ENCODE data around the gene TECPR1. TPM values are rescaled to one million over a fixed set of nuclear protein-coding genes. Genes with fewer than 3 reads are reported as not detected.

Gene TECPR1
- total and polyA plus RNA-seq, 2 of the 8 experiments (the other 6 are each of a cell fraction or from before 2014, with no cell fraction given): 1.3 to 11.1 TPM

GRCh38 chr7:98254516-98254915, 2.5 kb upstream of the TECPR1 start:
- no peak overlapping the region for H2BK12ac ChIP-seq (ENCODE audit: low read depth, low read length)
- no peaks in the 10 kb centered on the region for H3K27me3 ChIP-seq (replicated peaks in 1 of 4; ENCODE audit: control insufficient read depth in 3 of 4, extremely low read depth in 1 of 4, insufficient read depth in 3 of 4, low read length in 3 of 4)
- TF ChIP-seq CHD2 (IDR thresholded peaks at IDR 0.05; ENCODE audit: low read length): no peak
- no peak for TF ChIP-seq SUZ12 (IDR thresholded peaks at IDR 0.05; ENCODE audit: low read length)
- TF ChIP-seq POLR2A (IDR thresholded peaks at IDR 0.05; ENCODE audit: control extremely low read depth in 1 of 2, low read depth in 2 of 2, low read length in 2 of 2): no peak
- TF ChIP-seq KDM1A (IDR thresholded peaks at IDR 0.05; ENCODE audit: borderline replicate concordance, low read length): no peak
- no peak for TF ChIP-seq TBP (IDR thresholded peaks at IDR 0.05; ENCODE audit: low read depth, low read length)
- no peak for TF ChIP-seq KDM5A (IDR thresholded peaks at IDR 0.05; ENCODE audit: low read length)
- no peak for TF ChIP-seq TCF12 (IDR thresholded peaks at IDR 0.05; ENCODE audit: low read depth, low read length)
- TF ChIP-seq ZNF274 (IDR thresholded peaks at IDR 0.05; ENCODE audit: borderline replicate concordance, extremely low read depth, low read length): no peak
- TF ChIP-seq CBX8 (IDR thresholded peaks at IDR 0.05; ENCODE audit: borderline replicate concordance, low read depth, low read length): no peak
- TF ChIP-seq EZH2 (IDR thresholded peaks at IDR 0.05; ENCODE audit: low read depth, low read length, severe bottlenecking): no peak
- TF ChIP-seq SIX5 (IDR thresholded peaks at IDR 0.05; ENCODE audit: low read depth, low read length): no peak
- TF ChIP-seq SIN3A (conservative IDR thresholded peaks at IDR 0.05 in 1 of 2, IDR thresholded peaks at IDR 0.05 in 1 of 2; ENCODE audit: low read depth in 1 of 2, low read length in 2 of 2): no peak
- TF ChIP-seq CHD1 (IDR thresholded peaks at IDR 0.05; ENCODE audit: low read depth, low read length): no peak
- CTCF ChIA-PET (ENCODE audit: partially characterized antibody): interaction anchor here (1.0 to 1.6 kb wide), 3 partner anchors 13 to 233 kb away, joined by 3 to 4 read pairs (median 3); no protein-coding TSS in a partner anchor
- no peak overlapping the region for H3K27ac ChIP-seq (ENCODE audit: low read depth, low read length)
- peaks cover 0 to 2% (median 0%) of the 10 kb centered on the region in 4 experiments; a peak in 4 of 8 replicates for H3K36me3 ChIP-seq (ENCODE audit: control insufficient read depth in 2 of 4, insufficient read depth in 4 of 4, low read length in 3 of 4)
- H3K79me1 ChIP-seq (ENCODE audit: low read depth, low read length): no peaks in the 10 kb centered on the region; the same call in 1 of the 2 replicates
- FAIRE-seq: no peak
- H3K4me2 ChIP-seq (ENCODE audit: insufficient read depth in 1 of 2, low read depth in 2 of 2, low read length in 2 of 2): no peak overlapping the region
- no peak overlapping the region for H2BK5ac ChIP-seq (ENCODE audit: low read depth, low read length)
- H3K23ac ChIP-seq (ENCODE audit: insufficient read length): no peak overlapping the region
- DNase-seq (ENCODE audit: low read depth in 1 of 2, low spot score in 2 of 2): no peak
- peaks cover 0 to 7% of the 10 kb centered on the region in 2 experiments; a peak in 1 of 4 replicates for H3K79me2 ChIP-seq (ENCODE audit: control insufficient read depth in 1 of 2, insufficient read depth in 2 of 2, low read length in 2 of 2)
- H4K8ac ChIP-seq (ENCODE audit: extremely low read depth, insufficient read depth, low read length): no peak overlapping the region
- no peak overlapping the region for H2BK120ac ChIP-seq (replicated peaks; ENCODE audit: low read depth, low read length)
- H2AK5ac ChIP-seq (ENCODE audit: low read depth, low read length): no peak overlapping the region
- POLR2A ChIA-PET (ENCODE audit: partially characterized antibody): no interaction called here
- H3K4me3 ChIP-seq (ENCODE audit: extremely low read depth in 1 of 4, insufficient read depth in 2 of 4, low read depth in 3 of 4, low read length in 4 of 4): no peak overlapping the region
- H2AFZ ChIP-seq (ENCODE audit: low read length): no peak overlapping the region
- H4K20me1 ChIP-seq (replicated peaks in 1 of 2; ENCODE audit: control insufficient read depth in 1 of 2, insufficient read depth in 2 of 2, low read length in 2 of 2): peaks cover 0 to 4% of the 10 kb centered on the region in 2 experiments
- no peak overlapping the region for H3K56ac ChIP-seq (replicated peaks; ENCODE audit: insufficient read length, low read depth, low read length)
- no peak overlapping the region for H2BK20ac ChIP-seq (ENCODE audit: low read length)
- 90% methylated on average over 4 of the region's 4 CpGs; no CpG with 5 or more reads in 1 of the 2 experiments for WGBS, 2 experiments (ENCODE audit: extremely low coverage in 1 of 2, insufficient coverage in 1 of 2, insufficient read length in 1 of 2, insufficient replicate concordance in 2 of 2, low coverage in 1 of 2, low lambda C conversion rate in 2 of 2, missing lambda C conversion rate in 1 of 2)
- no peak overlapping the region for H4K5ac ChIP-seq (ENCODE audit: insufficient read length, low read depth, low read length)
- peaks cover 0 to 14% (median 3%) of the 10 kb centered on the region in 4 experiments; a peak in 4 of 7 replicates for H3K4me1 ChIP-seq (replicated peaks in 1 of 4; ENCODE audit: control insufficient read depth in 3 of 4, insufficient read depth in 4 of 4, low read length in 3 of 4)
- no peak overlapping the region for H3K4ac ChIP-seq (replicated peaks; ENCODE audit: insufficient read length, low read depth, low read length)
- peaks cover 6% of the 10 kb centered on the region for H3K23me2 ChIP-seq (ENCODE audit: low read depth, low read length)
- H3K9ac ChIP-seq (replicated peaks in 1 of 4; ENCODE audit: extremely low read depth in 1 of 4, low read depth in 3 of 4, low read length in 3 of 4): no peak overlapping the region
- no peak overlapping the region for H4K91ac ChIP-seq (replicated peaks; ENCODE audit: insufficient read length, low read length)
- H2BK15ac ChIP-seq (ENCODE audit: low read length): no peak overlapping the region
- no peak overlapping the region for H3K14ac ChIP-seq (ENCODE audit: insufficient read length)
- no peaks in the 10 kb centered on the region for H3K9me3 ChIP-seq (ENCODE audit: insufficient read depth in 2 of 2, low read depth in 1 of 2, low read length in 1 of 2)
- no peak overlapping the region for H3K18ac ChIP-seq (ENCODE audit: extremely low read depth, low read length)
